A172 (cell line): ENCODE data around the gene CBX2. TPM values are rescaled to one million over a fixed set of nuclear protein-coding genes. Genes with fewer than 3 reads are reported as not detected.

Source experiments
- DNase-seq: peaks from one replicate; pipeline ENCODE4 v3.0.0-alpha.2; 2015; ENCODE audit warnings: low spot score
- total RNA-seq: library from RNA; depleted of rRNA; stranded (reverse); fragments of >200 nt; shearing (Covaris generic); gene quantifications from 2 replicates; pipeline ENCODE4 v1.2.3, GENCODE V29; 2014

The CBX2 gene
- total RNA-seq, 1 experiment from 2014 or later: 24.7 TPM

- no peak for DNase-seq
Measured at GRCh38 chr17:79799174-79799537, 21.2 kb downstream of the CBX2 start.

- DNase-seq: no peak
Measured at GRCh38 chr17:79799538-79800324, 21.8 kb downstream of the CBX2 start.

DNA sequence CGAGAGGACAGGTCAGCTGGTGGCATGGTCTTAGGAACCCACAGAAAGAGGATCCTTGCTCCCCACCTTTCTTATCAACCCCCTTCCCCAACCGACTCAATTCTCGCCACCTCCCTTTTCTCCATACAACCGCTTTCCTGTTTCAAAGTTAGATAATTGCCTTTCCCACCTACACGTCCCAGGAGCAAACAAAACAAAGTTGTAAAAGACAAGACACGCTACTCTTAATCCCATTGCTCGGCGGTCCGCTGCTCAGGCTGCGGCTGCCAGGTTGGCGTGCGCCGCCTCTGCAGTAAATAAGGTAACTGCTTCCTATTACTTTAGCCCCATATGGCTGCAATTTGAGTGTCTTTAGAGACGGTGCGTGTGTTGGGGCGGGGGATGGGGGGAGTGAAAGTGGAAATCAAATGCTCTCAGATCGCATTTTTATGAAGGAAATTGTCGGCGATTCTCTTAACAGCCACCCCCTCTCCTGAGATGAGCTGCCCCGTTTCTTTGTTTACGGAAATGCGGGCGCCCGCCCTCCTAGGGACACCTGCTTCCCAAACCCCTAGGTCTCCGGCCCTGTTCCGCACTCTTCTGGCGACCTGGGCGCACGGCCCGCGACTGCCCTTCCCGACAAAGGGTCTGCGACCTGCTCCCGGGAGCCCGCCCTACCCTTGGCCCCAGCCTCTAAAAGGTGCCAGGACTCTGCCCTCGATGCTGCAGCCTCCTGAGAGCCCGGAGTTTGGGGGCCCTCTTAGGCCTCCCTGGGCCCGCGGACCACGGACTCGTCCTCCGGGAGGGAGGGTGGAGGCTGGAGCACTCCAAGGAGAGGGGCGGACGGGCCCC lies 22.6 kb downstream of the CBX2 start:
- DNase-seq: peak; percentile 31

DNA sequence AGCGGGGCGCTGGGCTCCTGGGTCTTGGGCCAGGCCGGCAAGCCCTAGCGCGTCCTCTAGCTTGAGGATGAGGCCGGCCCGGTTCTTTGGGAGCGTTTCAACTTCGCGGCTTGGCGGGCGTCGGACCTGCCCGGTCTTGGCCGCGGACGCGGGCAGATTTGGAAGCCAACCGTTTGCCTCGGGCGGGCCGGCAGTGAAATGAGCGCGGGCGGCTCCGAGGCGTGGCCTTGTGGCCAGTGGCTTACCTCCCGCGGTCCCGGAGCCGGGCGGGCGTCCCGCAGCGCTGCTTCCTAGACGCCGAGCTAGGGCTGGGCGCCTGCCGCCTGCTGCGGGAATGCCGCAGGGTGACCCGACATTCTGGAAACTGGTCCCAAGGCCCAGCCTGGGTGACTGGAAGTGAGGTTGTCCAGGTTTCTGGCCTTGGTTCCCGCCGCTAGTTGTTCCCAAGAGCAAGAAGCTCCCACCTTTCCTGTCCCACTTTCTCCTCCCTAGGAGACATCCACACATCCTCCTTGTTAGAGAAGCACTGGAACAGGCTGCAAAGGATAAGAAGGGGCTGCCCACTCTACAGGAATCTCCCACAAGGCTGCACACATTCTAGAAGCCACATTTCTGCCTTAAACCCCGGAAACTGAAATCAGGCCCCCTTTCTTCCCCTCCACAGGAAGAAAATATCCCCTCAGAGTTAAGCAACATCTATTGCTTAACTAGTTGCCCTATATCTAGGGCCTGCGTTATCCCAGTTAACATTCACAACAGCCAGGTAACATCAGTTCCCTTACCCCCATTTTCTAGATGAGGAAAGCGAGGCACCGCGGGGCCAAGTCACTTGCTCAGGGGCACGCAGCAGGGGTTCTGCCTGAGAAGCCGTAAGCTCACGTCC lies 23.4 kb downstream of the CBX2 start:
- peak; percentile 63 for DNase-seq

- no peak for DNase-seq
Measured at GRCh38 chr17:79802039-79802735, 24.2 kb downstream of the CBX2 start.

- no peak for DNase-seq
Measured at GRCh38 chr17:79802736-79803420, 24.9 kb downstream of the CBX2 start.

DNA sequence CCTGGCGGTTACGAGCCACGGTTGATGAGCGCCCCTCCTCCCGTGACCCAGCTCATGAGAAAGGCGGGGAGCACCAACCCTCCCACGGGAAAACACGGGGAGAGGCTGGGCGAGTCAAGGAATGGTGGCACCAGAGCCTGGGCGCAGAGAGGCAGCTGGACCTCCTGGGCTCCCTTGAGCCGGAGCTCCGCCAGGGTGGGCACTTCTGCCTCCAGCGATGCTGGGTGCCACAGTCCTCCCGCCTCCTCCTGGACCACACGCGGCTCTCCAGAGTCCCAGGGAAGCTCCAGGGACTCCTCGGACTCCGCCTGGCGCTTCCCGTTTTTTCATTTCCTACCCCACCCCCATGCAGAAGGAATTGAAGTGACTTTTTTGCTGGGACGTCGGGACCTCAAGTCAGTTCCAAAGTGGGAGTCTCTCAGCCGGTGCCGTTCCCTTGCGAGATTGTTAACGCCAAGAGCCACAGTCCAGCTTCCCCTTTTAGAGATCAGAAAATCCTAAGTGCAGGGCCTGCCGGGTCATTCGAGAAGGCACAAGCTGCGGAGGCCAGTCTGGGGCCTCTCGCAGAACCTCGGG lies 25.6 kb downstream of the CBX2 start:
- DNase-seq: no peak

GRCh38 chr17:79803997-79804855 lies 26.3 kb downstream of the CBX2 start:
- no peak for DNase-seq

GRCh38 chr17:79804856-79805696 lies 27.1 kb downstream of the CBX2 start:
- DNase-seq: no peak

DNA sequence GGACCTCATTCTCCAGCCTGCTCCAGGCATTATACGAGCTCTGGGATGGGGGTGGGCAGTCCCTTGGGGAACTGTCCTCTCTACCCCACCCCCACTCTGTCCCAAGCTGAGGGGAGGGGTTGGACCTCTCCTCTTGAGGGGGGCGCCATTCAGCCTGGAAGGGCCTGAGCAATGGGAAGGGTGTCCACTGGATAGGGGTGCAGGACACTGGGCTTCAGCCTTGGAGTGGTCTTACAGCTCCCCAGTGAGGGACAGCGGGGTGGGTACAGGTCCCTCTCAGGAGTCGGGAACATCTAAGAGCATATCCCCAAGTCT lies 28.5 kb downstream of the CBX2 start:
- no peak for DNase-seq

DNA sequence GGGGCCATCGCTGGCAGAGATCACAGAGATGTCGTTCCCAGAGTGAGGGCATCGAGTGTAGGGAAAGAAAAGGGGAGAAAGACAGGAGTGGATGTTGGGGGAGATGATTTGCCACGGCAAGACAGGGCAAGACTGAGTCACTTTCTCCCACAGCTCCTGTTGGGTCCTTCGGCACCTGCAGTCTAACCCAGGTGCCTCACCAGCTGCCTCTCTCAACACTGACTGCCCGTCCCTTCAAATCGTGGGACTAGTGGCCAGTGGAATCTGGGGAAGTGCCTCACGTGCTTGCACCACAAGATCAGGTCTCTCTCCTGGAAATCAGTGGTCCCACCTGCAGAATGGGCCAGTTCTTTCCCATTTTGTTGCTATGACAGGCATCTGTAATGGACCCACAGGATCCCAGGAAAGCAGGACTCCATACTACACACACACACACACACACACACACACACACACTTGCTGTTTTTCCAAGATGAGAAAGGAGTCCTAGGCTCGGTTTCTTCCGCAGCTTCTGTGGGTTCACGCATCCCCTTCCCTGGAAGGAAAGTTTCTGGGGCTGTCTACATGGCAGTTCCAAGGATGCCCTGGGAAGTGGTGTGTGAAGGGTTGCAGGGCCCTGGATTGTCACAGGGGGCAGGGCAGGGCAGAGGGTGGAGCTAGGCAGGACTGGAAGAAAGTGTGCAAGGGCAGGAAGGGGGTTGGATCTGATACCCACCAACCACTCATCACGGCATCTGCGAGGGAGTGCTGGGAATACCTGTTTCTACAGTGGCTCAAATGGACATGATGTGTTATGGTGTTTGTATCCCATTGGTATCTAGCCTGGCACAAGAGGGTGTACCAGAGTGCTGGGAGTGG lies 29.1 kb downstream of the CBX2 start:
- no peak for DNase-seq

DNA sequence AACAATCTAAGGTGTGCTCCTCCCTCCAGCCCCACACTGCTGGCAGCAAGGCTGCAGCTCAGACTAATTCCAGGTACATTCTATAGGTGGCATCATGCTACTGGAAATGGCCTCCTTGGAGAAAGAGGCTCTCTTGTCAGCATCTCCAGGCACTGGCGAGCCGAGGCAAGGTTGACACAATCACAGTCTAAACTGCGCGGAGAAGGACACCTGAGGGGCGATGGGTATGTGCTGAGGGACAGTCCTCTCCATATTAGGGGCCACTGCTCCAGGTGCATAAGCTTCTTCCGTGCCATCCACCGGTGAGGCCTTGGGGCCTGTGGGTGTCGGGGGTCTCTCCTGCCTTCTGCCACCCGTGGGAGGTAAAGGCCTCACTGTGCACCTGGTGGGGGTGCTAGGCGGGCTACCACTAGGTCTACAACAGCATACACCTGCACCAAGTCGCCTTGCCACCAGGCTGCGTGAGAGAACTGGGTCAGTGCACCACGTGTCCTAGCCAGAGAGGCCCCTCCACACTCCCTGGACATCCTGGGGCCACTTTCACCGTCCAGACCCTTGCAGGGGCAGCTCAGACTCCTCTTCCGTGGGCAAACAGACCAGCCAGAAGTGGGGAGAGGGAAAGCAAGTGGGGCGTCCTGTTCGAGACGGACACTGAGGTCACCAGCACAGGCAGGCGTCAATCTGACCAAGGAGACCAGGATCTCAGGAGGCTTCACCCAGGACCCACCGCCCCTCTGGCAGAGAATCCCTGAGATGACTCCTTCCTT lies 31.0 kb downstream of the CBX2 start:
- DNase-seq: peak; percentile 53

- DNase-seq: no peak
Measured at GRCh38 chr17:79809530-79810129, 31.7 kb downstream of the CBX2 start.

- peak; percentile 75 for DNase-seq
Measured at GRCh38 chr17:79810130-79811010, 32.4 kb downstream of the CBX2 start.

GRCh38 chr17:79811011-79811867 lies 33.3 kb downstream of the CBX2 start:
- DNase-seq: peak; percentile 56
